Fibroblast of lung (primary cell): ENCODE results near the gene SETBP1. TPM values are rescaled to one million over a fixed set of nuclear protein-coding genes. Genes with fewer than 3 reads are reported as not detected.

Source experiments
- DNase-seq, 2 donors: peaks; one replicate each; pipeline versions ENCODE4 v3.0.0 to v3.0.0-alpha.2; 2010; ENCODE audit warnings: low read depth in 2 of 2
- H2AFZ ChIP-seq: 2 replicates; pipeline ENCODE4 v1.5.1; 2012; ENCODE audit warnings: low read length, control low read depth, inconsistent platforms
- H3K27ac ChIP-seq: 2 replicates; pipeline ENCODE4 v1.5.1; 2011; ENCODE audit warnings: low read length, control low read depth; ENCODE audit not compliant: insufficient read depth
- H3K27me3 ChIP-seq: 2 replicates; pipeline ENCODE4 v1.5.1; 2011; ENCODE audit warnings: mild to moderate bottlenecking, low read length; ENCODE audit not compliant: control insufficient read depth, insufficient read depth
- H3K36me3 ChIP-seq: 2 replicates; pipeline ENCODE4 v1.5.1; 2011; ENCODE audit warnings: low read length; ENCODE audit not compliant: control insufficient read depth, insufficient read depth
- H3K4me1 ChIP-seq: 2 replicates; pipeline ENCODE4 v1.5.1; 2011; ENCODE audit warnings: low read length; ENCODE audit not compliant: control insufficient read depth, insufficient read depth; ENCODE audit errors: extremely low read depth
- H3K4me2 ChIP-seq: 2 replicates; pipeline ENCODE4 v1.5.1; 2011; ENCODE audit warnings: low read length, control low read depth; ENCODE audit not compliant: insufficient read depth; ENCODE audit errors: extremely low read depth
- H3K4me3 ChIP-seq, 4 experiments: fragments of 200-600 bp in 1 of 4; sonication (generic) in 1 of 4; replicated peaks in 1 of 4; 2 replicates each; pipeline ENCODE4 v1.5.1; 2011 to 2016; ENCODE audit warnings: low read length in 4 of 4, low read depth in 3 of 4, mild to moderate bottlenecking in 3 of 4, control low read depth in 2 of 4, inconsistent platforms in 1 of 4, mixed read lengths in 1 of 4; ENCODE audit not compliant: insufficient read depth in 1 of 4; ENCODE audit errors: control extremely low read depth in 1 of 4
- H3K79me2 ChIP-seq: 2 replicates; pipeline ENCODE4 v1.5.1; 2012; ENCODE audit warnings: mild to moderate bottlenecking, low read length, inconsistent platforms; ENCODE audit not compliant: control insufficient read depth, insufficient read depth
- H3K9ac ChIP-seq: 2 replicates; pipeline ENCODE4 v1.5.1; 2011; ENCODE audit warnings: mild to moderate bottlenecking, low read length, control low read depth; ENCODE audit not compliant: insufficient read depth
- H3K9me3 ChIP-seq: 2 replicates; pipeline ENCODE4 v1.5.1; 2012; ENCODE audit warnings: low read depth, low read length; ENCODE audit not compliant: control insufficient read depth, insufficient read depth
- H4K20me1 ChIP-seq: 2 replicates; pipeline ENCODE4 v1.5.1; 2011; ENCODE audit warnings: low read length; ENCODE audit not compliant: control insufficient read depth, insufficient read depth; ENCODE audit errors: extremely low read depth
- EZH2 ChIP-seq: IDR thresholded peaks from 2 replicates; pipeline ENCODE4 v1.5.1; 2012; ENCODE audit warnings: low read length, control low read depth, mild to moderate bottlenecking; ENCODE audit errors: missing control alignments
- polyA plus RNA-seq, 2 donors: library from polyadenylated mRNA; depleted of rRNA in 1 of 2; stranded (reverse) in 1 of 2; unstranded in 1 of 2; fragments of >200 nt; gene quantifications; 2 replicates each; pipeline ENCODE4 v1.2.1, GENCODE V29; 2011 to 2012; ENCODE audit warnings: missing spikeins in 1 of 2
- total RNA-seq: library from RNA; depleted of rRNA; stranded (reverse); fragments of >200 nt; gene quantifications from 2 replicates; pipeline ENCODE4 v1.2.1, GENCODE V29; 2014
- TF ChIP-seq, protein P1 (sequence below), 2 donors: IDR thresholded peaks in 1 of 2; conservative IDR thresholded peaks in 1 of 2; 1 replicate in 1 of 2; 2 replicates in 1 of 2; pipeline ENCODE4 v1.5.1; 2011 to 2012; ENCODE audit warnings: low read length in 2 of 2, control low read depth in 1 of 2, inconsistent platforms in 1 of 2, low read depth in 1 of 2, mild to moderate bottlenecking in 1 of 2

The SETBP1 gene
- total and polyA plus RNA-seq, 2 donors (not counting 1 experiment from before 2014, with no cell fraction given), result 4.5 to 5.4 TPM

DNA sequence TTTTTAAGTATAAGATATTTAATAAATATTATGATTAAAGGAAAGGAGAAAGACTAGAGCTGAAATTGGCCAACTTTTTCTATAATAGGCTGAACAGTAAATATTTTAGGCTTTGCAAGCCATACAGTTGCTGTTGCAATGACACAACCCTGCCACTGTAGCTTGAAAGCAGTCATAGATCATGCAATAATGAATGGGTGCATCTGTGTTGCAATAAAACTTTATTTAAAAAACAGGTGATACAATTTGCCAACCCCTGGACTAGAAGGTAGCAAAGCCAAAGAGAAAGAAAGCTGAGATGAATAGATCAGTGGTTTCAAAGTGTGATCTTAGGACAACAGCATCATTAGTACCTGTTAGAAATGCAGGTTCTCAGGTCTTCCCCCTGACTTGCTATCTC, 219.1 kb downstream of the SETBP1 start:
- TF ChIP-seq, protein P1, sequence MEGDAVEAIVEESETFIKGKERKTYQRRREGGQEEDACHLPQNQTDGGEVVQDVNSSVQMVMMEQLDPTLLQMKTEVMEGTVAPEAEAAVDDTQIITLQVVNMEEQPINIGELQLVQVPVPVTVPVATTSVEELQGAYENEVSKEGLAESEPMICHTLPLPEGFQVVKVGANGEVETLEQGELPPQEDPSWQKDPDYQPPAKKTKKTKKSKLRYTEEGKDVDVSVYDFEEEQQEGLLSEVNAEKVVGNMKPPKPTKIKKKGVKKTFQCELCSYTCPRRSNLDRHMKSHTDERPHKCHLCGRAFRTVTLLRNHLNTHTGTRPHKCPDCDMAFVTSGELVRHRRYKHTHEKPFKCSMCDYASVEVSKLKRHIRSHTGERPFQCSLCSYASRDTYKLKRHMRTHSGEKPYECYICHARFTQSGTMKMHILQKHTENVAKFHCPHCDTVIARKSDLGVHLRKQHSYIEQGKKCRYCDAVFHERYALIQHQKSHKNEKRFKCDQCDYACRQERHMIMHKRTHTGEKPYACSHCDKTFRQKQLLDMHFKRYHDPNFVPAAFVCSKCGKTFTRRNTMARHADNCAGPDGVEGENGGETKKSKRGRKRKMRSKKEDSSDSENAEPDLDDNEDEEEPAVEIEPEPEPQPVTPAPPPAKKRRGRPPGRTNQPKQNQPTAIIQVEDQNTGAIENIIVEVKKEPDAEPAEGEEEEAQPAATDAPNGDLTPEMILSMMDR (conservative IDR thresholded peaks at IDR 0.05 in 1 of 2, IDR thresholded peaks at IDR 0.05 in 1 of 2; ENCODE audit: low read depth in 1 of 2, low read length in 2 of 2), result peak in 1 of 2 donors; percentile 8
- TF ChIP-seq EZH2, result no peak
- no peaks in the 10 kb centered on the region for H3K36me3 ChIP-seq
- no peak overlapping the region for H2AFZ ChIP-seq
- H3K27ac ChIP-seq, result no peak overlapping the region
- no peaks in the 10 kb centered on the region for H3K4me1 ChIP-seq
- no peaks in the 10 kb centered on the region for H3K79me2 ChIP-seq
- no peak overlapping the region for H3K4me3 ChIP-seq
- no peaks in the 10 kb centered on the region for H4K20me1 ChIP-seq
- H3K9me3 ChIP-seq, result no peaks in the 10 kb centered on the region
- H3K27me3 ChIP-seq, result no peaks in the 10 kb centered on the region
- H3K4me2 ChIP-seq, result no peak overlapping the region
- DNase-seq, result no peak
- no peak overlapping the region for H3K9ac ChIP-seq

DNA sequence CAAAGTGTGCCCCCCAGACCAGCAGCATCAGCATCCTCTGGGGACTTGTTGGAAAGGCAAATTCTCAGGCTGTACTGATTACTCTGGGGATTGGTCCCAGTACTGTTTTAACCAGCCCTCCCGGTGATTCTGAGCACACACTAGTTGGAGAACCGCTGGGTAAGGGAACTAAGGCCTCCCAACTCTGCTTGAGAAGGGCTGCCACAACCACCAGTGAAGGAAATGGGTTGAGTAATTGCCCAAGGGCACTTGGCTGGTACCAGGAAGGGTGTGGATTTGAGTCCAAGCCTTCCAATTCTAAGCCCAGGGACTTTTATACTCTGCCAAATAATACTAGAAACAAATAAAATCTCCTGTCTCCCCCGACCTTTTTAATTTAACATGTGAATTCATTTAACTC, 219.9 kb downstream of the SETBP1 start:
- Histone ChIP-seq H3K27ac (no peak overlapping the region), H3K4me2 (no peak overlapping the region)
- TF ChIP-seq EZH2, result no peak

DNA sequence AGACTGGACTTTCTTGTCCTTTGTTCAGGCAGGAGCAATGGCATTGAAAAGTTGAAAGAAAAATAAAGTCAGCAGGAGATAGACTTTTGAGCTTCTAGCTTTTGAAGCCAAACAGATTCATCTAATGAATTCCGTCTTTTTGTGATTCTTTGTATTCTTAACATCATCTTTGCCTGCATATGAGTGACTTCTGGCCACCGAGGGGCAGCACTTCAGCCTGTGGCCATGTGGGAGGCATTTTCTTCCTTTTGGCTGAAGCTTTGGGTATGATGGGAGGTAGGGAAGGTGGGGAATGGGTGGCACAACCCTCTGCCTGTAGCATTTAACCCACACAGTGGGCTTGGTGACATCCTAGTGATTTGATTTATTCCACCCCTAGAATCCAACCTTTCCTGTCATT, 220.6 kb downstream of the SETBP1 start:
- H3K9me3 ChIP-seq, result no peaks in the 10 kb centered on the region
- H3K79me2 ChIP-seq, result no peaks in the 10 kb centered on the region
- H3K36me3 ChIP-seq, result no peaks in the 10 kb centered on the region
- H4K20me1 ChIP-seq, result no peaks in the 10 kb centered on the region
- no peak overlapping the region for H3K4me2 ChIP-seq
- no peak for TF ChIP-seq EZH2
- TF ChIP-seq, protein P1 (conservative IDR thresholded peaks at IDR 0.05 in 1 of 2, IDR thresholded peaks at IDR 0.05 in 1 of 2; ENCODE audit: low read depth in 1 of 2, low read length in 2 of 2), result peak; percentile 13 to 41
- H3K27ac ChIP-seq, result no peak overlapping the region
- no peak overlapping the region for H2AFZ ChIP-seq
- no peak overlapping the region for H3K4me3 ChIP-seq
- H3K4me1 ChIP-seq, result no peaks in the 10 kb centered on the region
- DNase-seq, result no peak
- H3K27me3 ChIP-seq, result no peaks in the 10 kb centered on the region
- H3K9ac ChIP-seq, result no peak overlapping the region

More for the DNA sequence above, 219.9 kb downstream of the SETBP1 start:
- Histone ChIP-seq H3K9me3 (no peaks in the 10 kb centered on the region), H3K79me2 (no peaks in the 10 kb centered on the region), H3K9ac (no peak overlapping the region), H2AFZ (no peak overlapping the region), H4K20me1 (no peaks in the 10 kb centered on the region), H3K27me3 (no peaks in the 10 kb centered on the region), H3K4me3 (no peak overlapping the region), H3K4me1 (no peaks in the 10 kb centered on the region), H3K36me3 (no peaks in the 10 kb centered on the region)
- no peak for DNase-seq
